Measurements from ENCODE around the gene CD2AP. TPM values are rescaled to one million over a fixed set of nuclear protein-coding genes. Genes with fewer than 3 reads are reported as not detected.
"Not testable (repeated sequence)": the region's sequence is repeated elsewhere in the genome, so short reads cannot be mapped to it uniquely, and the experiment has no call there.

The CD2AP gene
- polyA plus RNA-seq, 3 donors = 63.2 to 86.6 (median 68.6) TPM

DNA sequence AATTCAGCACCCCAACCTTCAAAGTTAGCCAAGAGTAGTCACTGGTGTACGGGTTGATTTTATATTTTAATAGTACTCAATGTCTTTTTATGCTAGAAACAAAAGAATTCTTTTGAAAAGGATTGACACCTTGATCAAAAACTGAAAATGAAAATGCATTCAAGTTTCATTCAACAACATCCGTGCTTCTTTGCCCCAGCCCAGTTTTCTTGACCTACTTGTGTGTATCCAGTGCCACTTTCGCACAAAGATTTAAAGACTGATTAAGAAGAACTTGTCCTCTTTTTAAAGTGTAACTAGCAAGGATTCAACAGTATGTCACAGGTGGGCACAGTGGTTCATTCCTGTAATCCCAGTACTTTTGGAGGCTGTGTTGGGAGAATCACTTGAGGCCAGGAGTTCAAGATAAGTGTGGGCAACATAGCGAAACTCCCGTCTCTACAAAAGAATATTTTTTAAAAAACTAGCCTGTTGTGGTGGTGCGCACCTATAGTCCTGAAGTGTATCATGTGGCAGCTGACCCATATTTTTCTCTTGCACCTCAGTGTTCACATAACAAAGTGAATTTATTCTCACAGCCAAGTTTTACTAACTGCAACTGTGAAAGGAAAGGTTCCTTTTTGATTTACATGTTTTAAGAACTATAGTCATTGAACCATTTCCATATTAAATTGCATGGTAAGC, 22.7 kb upstream of the CD2AP start:
- DNase-seq = no peak

- DNase-seq = no peak
Measured at GRCh38 chr6:47455533-47456209, 21.9 kb upstream of the CD2AP start.

- no peak for DNase-seq
Measured at GRCh38 chr6:47456536-47456975, 21.0 kb upstream of the CD2AP start.

GRCh38 chr6:47457370-47457769, 20.2 kb upstream of the CD2AP start:
- DNase-seq = no peak

- DNase-seq = no peak
Measured at GRCh38 chr6:47464052-47464451, 13.5 kb upstream of the CD2AP start.

DNA sequence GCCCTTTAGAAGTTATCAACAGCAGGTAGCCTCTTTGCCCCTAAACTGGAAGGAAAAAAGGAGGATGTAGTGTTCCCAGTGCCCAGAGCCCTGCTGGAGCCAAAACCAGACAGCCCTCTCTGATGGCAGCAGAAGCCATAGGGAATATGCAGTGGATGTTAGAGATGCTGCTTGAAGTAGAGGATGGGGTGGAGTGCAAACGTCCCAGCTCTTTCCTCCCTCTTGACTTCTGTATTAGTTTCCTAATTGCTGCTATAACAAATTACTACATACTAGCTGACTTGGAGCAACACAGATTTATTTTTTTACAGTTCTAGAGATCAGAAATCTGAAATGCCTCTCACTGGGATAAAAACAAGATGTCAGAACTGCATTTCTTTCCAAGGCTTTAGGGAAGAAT, 12.5 kb upstream of the CD2AP start:
- no peak for DNase-seq

- no peak for DNase-seq
Measured at GRCh38 chr6:47471911-47472310, 5.7 kb upstream of the CD2AP start.

- DNase-seq = no peak
Measured at GRCh38 chr6:47473791-47474346, 3.7 kb upstream of the CD2AP start.

GRCh38 chr6:47475319-47475816, 2.2 kb upstream of the CD2AP start:
- no peak for DNase-seq

- DNase-seq = no peak
Measured at GRCh38 chr6:47476781-47477496, 650 bp upstream of the CD2AP start.

- DNase-seq = no peak
Measured at GRCh38 chr6:47478233-47479139, 897 bp downstream of the CD2AP start.

- no peak for DNase-seq
Measured at GRCh38 chr6:47479140-47479508, 1.5 kb downstream of the CD2AP start.

- no peak for DNase-seq
Measured at GRCh38 chr6:47479874-47480273, 2.3 kb downstream of the CD2AP start.

GRCh38 chr6:47481213-47481612, 3.6 kb downstream of the CD2AP start:
- not testable (repeated sequence) for DNase-seq

GRCh38 chr6:47481806-47482205, 4.2 kb downstream of the CD2AP start:
- DNase-seq = no peak

- DNase-seq = no peak
Measured at GRCh38 chr6:47483516-47483852, 5.9 kb downstream of the CD2AP start.

DNA sequence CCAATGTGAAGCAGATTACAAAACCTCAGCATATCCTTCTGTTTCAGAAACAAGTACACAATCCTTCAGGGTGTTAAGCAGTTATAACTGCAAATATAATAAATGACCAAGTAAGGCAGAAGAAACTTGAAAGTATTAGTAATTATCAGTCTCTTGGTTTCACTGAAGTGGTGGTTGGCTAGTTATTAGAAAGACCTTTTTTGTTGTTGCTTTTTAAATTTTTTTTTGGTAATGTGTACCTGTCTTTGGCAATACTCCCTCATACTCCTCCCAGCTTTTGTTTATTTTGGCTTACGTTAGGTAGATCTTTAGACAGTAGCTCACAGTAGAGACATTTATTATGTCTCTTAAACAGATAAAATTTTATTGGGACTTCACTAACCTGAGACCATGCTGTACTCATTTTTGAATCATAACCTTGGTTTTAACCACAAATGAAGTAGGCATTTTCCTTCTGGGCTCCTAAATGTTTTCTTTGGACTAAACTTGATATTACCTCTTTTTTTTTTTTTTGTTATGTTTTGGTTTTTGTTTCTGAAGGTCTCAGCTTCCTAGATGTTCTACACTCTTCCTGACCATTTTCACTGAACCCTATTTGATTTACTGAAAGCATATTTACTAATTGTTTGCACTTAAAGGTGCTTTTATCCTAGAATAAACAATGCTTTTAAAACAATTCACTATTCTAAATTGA, 6.4 kb downstream of the CD2AP start:
- no peak for DNase-seq

DNA sequence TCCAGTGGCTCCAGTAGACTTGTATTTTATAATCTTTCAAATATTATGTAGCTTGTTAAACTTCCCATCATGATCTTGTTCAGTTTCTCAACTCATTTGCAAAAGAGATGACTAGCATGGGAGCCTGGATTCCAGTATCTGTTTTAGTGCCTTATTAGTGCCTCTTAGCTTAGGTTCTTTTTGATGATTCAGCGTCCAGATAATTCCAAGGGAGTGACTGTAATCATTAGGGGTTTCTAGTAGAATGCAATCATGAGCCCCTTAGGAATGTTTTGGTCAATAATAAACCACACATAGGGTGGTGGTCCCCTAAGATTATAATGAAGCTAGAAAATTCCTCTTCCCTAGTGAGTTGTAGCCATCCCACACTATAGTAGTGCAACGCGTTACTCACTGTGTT, 7.0 kb downstream of the CD2AP start:
- no peak for DNase-seq

DNA sequence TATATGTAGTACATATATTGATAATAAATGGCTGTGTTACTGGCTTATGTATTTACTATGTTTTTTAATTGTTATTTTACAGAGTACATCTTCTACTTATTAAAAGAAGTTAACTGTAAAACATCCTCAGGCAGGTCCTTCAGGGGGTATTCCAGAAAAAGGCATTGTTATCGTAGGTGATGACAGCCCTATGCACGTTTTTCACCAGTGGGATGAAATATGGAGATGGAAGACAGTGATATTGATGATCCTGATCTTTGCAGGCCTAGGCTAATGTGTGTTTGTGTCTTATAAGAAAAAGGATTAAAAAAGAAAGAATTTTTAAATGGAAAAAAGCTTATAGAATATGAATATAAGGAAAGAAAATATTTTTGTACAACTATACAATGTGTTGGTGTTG, 7.5 kb downstream of the CD2AP start:
- DNase-seq = no peak

GRCh38 chr6:47485491-47486135, 8.0 kb downstream of the CD2AP start:
- DNase-seq = no peak

Measured in renal pelvis (tissue), 4 donors.